HUDEP-2 (cell line): ENCODE results near the gene MRPL1.
"Not testable (repeated sequence)": the region's sequence is repeated elsewhere in the genome, so short reads cannot be mapped to it uniquely, and the experiment has no call there.

ENCODE experiments used
- DNase-seq, 76 experiments: peaks; one replicate each; lab custom pipeline; 2025; ENCODE audit not compliant: unreplicated experiment in 76 of 76; lab: John Stamatoyannopoulos, UW

The MRPL1 gene

GRCh38 chr4:77959566-77960338, 97.1 kb downstream of the MRPL1 start:
- DNase-seq, result peak in 15 of 76 experiments; percentile 0 to 28 (median 8)

- no peak for DNase-seq
Observed at GRCh38 chr4:77960367-77960766, 97.7 kb downstream of the MRPL1 start.

GRCh38 chr4:77963004-77963403, 100.4 kb downstream of the MRPL1 start:
- no peak for DNase-seq

- not testable (repeated sequence) for DNase-seq
Observed at GRCh38 chr4:77973657-77974056, 111.0 kb downstream of the MRPL1 start.

GRCh38 chr4:77982900-77983540, 120.4 kb downstream of the MRPL1 start:
- not testable (repeated sequence) for DNase-seq

- not testable (repeated sequence) for DNase-seq
Observed at GRCh38 chr4:77983612-77984311, 121.1 kb downstream of the MRPL1 start.

GRCh38 chr4:77989968-77990367, 127.3 kb downstream of the MRPL1 start:
- no peak for DNase-seq

- DNase-seq, result no peak
Observed at GRCh38 chr4:77990456-77990855, 127.8 kb downstream of the MRPL1 start.

- no peak for DNase-seq
Observed at GRCh38 chr4:77990904-77991358, 128.3 kb downstream of the MRPL1 start.

- DNase-seq, result no peak
Observed at GRCh38 chr4:77992581-77992980, 130.0 kb downstream of the MRPL1 start.

GRCh38 chr4:77994194-77994721, 131.6 kb downstream of the MRPL1 start:
- DNase-seq, result no peak

- DNase-seq, result no peak
Observed at GRCh38 chr4:77996076-77996475, 133.4 kb downstream of the MRPL1 start.

GRCh38 chr4:78001531-78001930, 138.9 kb downstream of the MRPL1 start:
- DNase-seq, result no peak

- no peak for DNase-seq
Observed at GRCh38 chr4:78002260-78002659, 139.6 kb downstream of the MRPL1 start.
